Posterior vena cava (tissue), 2 donors: Measurements from ENCODE around the gene HOXD8. TPM values are rescaled to one million over a fixed set of nuclear protein-coding genes. Genes with fewer than 3 reads are reported as not detected.

ENCODE experiments used
- DNase-seq: peaks from one replicate; pipeline ENCODE4 v3.0.0-alpha.2; 2020; ENCODE audit warnings: low spot score
- intact Hi-C, 2 donors: fragments of 100-400 bp; cut with DNase I; formaldehyde crosslinking; loops; one replicate each; pipeline versions ENCODE4 v1.14.1 to v1.14.2; 2022 to 2023
- total RNA-seq, 2 donors: library from RNA; stranded (reverse); fragmentation: NEBNext Ultra II Directional; extraction: Animal tissue kit (Norgen Biotek cat#: 25700); gene quantifications; one replicate each; pipeline ENCODE4 v1.2.1, GENCODE V29; 2021
- donor health status: DM: yes; HTN: yes; CAD: no.
- donor health status: DM: yes; HTN: yes; CAD: no.

Gene HOXD8
- total RNA-seq, 2 donors from 2014 or later = 30.6 to 31.3 TPM

- peak; percentile 83 for DNase-seq
Observed at GRCh38 chr2:176111309-176111663, 18.2 kb upstream of the HOXD8 start.

DNA sequence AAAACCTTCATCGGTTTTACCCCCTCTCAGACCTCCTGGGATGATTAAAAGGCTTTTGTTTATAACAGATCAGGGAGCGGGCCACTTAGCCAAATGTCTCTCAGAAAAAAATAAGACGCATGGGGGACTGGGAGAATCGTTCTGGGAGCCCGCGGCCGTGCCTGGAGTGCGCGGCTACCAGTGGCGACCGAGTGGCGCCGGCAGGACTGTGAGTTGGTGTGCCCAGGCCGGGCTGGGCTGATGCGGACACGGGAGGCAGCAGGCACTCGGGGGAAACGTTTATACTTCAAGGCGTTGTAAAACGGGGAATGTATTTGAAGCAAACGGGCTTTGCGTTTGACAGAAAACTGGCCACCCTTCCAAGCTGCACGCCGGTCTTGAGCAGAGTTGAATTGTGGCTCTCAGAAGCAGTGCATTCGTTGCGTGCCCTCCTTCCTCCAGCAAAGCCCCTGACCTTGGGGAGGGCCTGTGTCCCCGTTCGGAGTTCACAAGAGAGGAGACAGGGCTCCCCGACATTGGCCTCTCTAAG lies 17.6 kb upstream of the HOXD8 start:
- intact Hi-C loops = no loop called here
- peak; percentile 78 for DNase-seq

More at GRCh38 chr2:176111309-176111663, 18.2 kb upstream of the HOXD8 start:
- intact Hi-C loops = no loop called here

GRCh38 chr2:176112375-176113302 lies 16.9 kb upstream of the HOXD8 start:
- intact Hi-C loops = no loop called here
- DNase-seq = peak; percentile 76

DNA sequence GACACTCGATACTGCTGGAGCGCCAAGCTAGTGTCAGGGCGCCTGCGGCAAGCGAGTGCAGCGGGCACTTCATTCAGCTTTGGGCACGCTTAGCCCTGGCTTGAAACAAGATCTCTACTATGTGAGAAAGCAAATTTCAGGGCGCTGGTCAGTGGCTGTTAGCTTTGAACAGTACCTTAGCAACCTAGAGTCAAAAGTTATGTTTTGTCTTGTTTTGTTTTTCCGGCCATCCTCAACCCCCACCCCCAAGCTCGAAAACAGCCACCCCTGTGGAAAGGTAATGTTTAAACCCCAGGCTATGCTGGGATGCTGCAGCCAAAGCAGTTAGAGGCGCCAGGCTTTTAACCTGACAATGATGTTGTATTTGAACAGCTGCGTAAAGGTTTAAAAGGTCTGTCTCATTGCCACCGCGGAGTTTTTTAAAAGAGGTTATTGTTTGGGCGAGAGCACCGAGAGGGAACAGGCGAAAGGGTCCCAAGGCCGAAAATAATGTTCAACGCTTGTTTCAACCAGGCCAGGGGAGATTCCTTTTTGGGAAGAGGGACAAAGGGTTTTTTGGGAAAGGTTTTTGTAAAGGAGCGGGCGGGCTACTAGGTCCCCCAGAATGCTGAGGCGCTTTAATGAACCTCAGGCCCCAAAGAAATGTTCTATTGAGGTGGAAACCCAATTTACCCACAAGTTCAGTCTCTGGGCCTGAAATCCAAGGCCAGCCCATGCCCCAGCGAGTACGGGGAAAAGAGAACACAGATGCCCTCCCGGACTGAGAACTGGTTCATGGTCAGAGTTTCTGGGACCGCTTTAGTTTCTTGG lies 15.2 kb upstream of the HOXD8 start:
- intact Hi-C loops = no loop called here
- DNase-seq = no peak

- DNase-seq = peak; percentile 75
- intact Hi-C loops = no loop called here
Observed at GRCh38 chr2:176114930-176115625, 14.4 kb upstream of the HOXD8 start.

- intact Hi-C loops = no loop called here
- DNase-seq = peak; percentile 89
Observed at GRCh38 chr2:176115883-176116813, 13.4 kb upstream of the HOXD8 start, which contains the start of gene HOXD10. Gene HOXD10 (plus strand): TSS chr2:176116778. CDS start chr2:176116834, 56 bp downstream.

GRCh38 chr2:176117162-176117822 lies 12.2 kb upstream of the HOXD8 start:
- intact Hi-C loops = no loop called here
- peak; percentile 79 for DNase-seq

- intact Hi-C loops = no loop called here
- no peak for DNase-seq
Observed at GRCh38 chr2:176117823-176118371, 11.6 kb upstream of the HOXD8 start.

- intact Hi-C loops = no loop called here
- DNase-seq = no peak
Observed at GRCh38 chr2:176118601-176119339, 10.7 kb upstream of the HOXD8 start.

DNA sequence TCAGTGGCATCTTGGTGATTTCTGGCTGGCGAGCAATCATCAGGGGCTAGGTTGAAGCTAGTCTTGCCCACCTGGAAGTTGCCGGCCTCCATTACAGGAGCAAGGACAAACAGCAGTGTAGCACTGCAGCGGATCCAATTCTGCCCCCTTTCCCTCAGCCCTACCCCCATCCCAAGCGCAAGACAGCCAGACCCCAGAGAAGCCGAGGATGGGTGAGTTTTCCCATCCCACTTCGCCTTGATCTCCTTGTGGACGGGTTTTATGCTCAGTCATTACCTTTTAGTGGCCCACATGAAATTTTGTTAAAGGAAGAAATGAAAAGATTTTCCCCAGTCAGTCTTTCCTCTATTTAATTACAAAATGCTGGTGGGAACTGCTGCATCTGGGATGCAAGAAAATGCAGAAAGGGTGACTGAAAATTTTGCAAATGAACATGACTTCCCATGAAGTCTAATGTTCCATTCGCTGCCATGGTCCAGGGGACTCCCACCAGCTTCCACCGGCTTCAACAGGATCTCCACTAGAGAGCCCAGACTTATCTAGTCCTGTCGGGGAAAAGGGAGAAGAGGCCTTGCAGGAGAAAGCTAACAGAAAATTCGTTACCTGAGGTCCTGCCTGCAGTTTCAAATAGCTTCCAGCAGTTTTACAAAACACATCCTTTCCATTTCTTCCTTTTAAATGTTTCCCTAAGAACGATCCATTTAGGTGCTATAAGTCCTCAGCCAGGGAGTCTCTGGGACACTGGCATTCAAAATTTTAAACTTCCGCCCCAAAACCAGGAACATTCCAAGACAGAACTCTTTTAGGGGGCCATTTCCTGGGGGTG lies 8.9 kb upstream of the HOXD8 start:
- DNase-seq = no peak

DNA sequence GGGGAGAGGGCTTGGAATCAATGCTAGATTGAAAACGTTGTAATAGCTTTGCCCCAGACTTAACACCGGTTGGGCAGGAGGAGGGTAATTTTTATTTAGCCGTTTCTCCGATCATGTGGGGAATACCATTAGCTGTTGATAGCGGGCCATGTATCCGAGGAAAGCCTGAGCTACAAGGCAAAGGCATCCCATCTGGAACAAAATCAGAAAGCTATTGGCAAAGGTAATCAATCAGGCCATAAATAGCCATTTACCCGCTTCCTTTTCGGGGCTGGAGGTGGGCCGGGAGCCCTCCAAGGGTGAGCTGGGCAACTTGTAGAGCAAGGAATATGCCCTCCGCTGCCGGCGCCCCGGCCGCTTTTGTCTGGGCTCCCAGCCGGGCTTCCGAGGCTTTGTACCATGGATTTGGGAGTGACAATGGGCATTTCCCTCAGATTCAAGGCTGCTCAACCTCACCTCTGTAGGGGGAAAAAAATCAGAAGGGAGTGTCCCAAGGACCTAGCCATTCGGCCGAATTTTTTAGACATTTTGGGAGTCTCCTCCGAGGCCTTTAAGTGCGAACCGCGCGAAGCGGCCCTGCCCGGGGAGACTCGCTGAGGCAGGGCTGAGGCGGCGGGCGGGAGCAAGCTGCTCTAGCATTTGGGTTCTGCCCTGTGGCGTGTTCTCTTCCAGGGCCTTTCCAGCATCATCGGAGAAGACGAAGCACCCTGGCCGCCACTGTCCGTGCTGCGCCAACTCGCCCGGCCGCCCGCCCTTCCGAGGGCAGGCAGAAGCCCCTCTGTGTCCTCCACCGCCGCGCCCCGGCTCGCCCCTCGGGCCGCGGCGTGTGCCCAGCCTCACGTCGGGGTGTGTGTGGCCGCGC lies 8.1 kb upstream of the HOXD8 start:
- no peak for DNase-seq
- intact Hi-C loops = no loop called here

More for the DNA sequence above, 8.9 kb upstream of the HOXD8 start:
- intact Hi-C loops = no loop called here

- intact Hi-C loops = no loop called here
- no peak for DNase-seq
Observed at GRCh38 chr2:176122052-176122682, 7.3 kb upstream of the HOXD8 start.

- intact Hi-C loops = no loop called here
- DNase-seq = peak; percentile 94
Observed at GRCh38 chr2:176122683-176123410, 6.7 kb upstream of the HOXD8 start, which contains the start of gene HOXD9. Gene HOXD9 (plus strand): TSS chr2:176122719. CDS start chr2:176122769, 50 bp downstream.
